ENCODE results near the gene GIPC2. TPM values are rescaled to one million over a fixed set of nuclear protein-coding genes. Genes with fewer than 3 reads are reported as not detected.

GIPC2 gene
- total RNA-seq, 1 donor from 2014 or later: 4.2 TPM

DNA sequence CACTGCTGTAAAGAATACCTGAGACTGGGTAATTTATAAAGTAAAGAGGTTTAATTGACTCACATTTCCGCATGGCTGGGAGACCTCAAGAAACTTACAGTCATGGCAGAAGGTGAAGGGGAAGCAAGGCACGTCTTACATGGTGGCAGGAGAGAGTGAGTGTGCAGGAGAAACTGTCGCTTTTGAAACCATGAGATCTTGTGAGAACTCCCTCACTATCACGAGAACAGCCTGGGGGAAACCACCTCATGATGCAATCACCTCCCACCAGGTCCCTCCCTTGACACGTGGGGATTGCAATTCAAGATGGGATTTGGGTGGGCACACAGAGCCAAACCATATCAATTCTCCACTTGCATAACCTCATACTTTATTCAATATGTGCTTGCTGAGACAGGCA, 76.6 kb downstream of the GIPC2 start:
- no peak overlapping the region for H3K4me3 Mint-ChIP-seq (ENCODE audit: low read depth)
- H3K4me1 Mint-ChIP-seq (ENCODE audit: low read depth): peaks cover 2% of the 10 kb centered on the region
- DNase-seq (ENCODE audit: low spot score, unreplicated experiment): no peak
- H3K27me3 Mint-ChIP-seq: no peaks in the 10 kb centered on the region
- TF ChIP-seq, protein P1, sequence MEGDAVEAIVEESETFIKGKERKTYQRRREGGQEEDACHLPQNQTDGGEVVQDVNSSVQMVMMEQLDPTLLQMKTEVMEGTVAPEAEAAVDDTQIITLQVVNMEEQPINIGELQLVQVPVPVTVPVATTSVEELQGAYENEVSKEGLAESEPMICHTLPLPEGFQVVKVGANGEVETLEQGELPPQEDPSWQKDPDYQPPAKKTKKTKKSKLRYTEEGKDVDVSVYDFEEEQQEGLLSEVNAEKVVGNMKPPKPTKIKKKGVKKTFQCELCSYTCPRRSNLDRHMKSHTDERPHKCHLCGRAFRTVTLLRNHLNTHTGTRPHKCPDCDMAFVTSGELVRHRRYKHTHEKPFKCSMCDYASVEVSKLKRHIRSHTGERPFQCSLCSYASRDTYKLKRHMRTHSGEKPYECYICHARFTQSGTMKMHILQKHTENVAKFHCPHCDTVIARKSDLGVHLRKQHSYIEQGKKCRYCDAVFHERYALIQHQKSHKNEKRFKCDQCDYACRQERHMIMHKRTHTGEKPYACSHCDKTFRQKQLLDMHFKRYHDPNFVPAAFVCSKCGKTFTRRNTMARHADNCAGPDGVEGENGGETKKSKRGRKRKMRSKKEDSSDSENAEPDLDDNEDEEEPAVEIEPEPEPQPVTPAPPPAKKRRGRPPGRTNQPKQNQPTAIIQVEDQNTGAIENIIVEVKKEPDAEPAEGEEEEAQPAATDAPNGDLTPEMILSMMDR (IDR thresholded peaks at IDR 0.05; ENCODE audit: unreplicated experiment): no peak
- H3K27ac Mint-ChIP-seq: no peak overlapping the region
- no peaks in the 10 kb centered on the region for H3K9me3 Mint-ChIP-seq (ENCODE audit: low read depth)
- H3K36me3 Mint-ChIP-seq (ENCODE audit: insufficient read depth): peaks cover 4% of the 10 kb centered on the region

DNA sequence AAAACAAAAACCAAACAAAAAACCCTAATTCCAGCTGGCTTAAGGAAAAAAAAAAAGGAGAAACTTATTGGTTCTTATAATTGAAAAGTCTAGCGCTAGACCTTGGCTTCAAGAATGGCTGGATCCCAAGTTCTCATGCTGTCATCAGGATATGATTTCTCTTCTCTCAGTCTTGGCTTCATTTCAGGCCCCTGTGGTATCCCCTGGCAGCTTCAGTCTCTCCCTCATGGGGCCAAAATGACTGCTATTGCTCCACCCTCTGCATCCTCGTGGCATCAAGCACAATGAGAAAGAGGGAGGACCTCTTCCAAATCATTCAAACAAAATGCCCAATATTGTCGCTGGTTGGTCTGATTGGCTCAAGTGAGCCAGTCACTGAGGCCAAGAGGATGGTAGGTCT, 80.7 kb downstream of the GIPC2 start:
- no peaks in the 10 kb centered on the region for H3K9me3 Mint-ChIP-seq (ENCODE audit: low read depth)
- no peak overlapping the region for H3K4me3 Mint-ChIP-seq (ENCODE audit: low read depth)
- TF ChIP-seq, protein P1 (IDR thresholded peaks at IDR 0.05; ENCODE audit: unreplicated experiment): no peak
- no peaks in the 10 kb centered on the region for H3K36me3 Mint-ChIP-seq (ENCODE audit: insufficient read depth)
- no peak overlapping the region for H3K27ac Mint-ChIP-seq
- no peak for DNase-seq (ENCODE audit: low spot score, unreplicated experiment)
- H3K4me1 Mint-ChIP-seq (ENCODE audit: low read depth): peaks cover 2% of the 10 kb centered on the region
- H3K27me3 Mint-ChIP-seq: no peaks in the 10 kb centered on the region

DNA sequence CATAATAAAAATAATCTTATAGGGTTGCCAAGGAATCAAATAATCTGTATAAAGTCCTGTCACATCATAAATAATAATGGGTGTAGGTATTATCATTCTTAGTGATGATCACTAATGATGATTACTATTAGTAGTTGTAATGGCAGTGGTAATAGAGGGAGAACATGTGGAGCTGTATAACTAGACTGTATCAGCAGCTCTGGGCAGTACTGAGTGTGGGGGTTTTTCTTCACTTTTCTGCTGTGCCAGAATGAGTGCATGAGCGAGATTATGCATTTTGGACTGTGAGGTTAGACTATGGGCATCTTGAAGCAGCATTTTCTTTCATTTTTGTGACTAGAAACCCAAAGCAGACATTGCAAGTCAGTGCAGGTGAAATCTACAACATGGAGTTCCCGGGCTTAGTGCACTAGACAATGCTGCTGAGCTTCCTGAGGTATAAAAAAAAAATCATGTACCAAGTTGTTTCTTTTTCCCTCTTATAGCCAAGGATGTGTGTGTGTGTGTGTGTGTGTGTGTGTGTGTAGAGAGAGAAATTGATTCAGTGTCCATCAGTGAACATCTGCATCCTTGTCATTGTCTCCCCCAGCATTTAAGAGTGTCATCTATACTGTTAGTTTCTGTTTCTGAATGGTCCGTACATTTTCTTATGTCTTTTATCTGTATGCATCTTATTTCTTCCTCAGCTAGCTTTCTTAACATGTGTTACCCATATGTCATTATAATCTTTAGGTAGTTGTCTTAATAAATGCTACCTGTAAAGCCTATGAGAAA, 86.6 kb downstream of the GIPC2 start:
- Mint-ChIP-seq H3K36me3 (ENCODE audit: insufficient read depth) (no peaks in the 10 kb centered on the region), H3K4me3 (ENCODE audit: low read depth) (no peak overlapping the region), H3K27ac (no peak overlapping the region), H3K4me1 (ENCODE audit: low read depth) (no peaks in the 10 kb centered on the region), H3K27me3 (no peaks in the 10 kb centered on the region), H3K9me3 (ENCODE audit: low read depth) (no peaks in the 10 kb centered on the region)
- DNase-seq (ENCODE audit: low spot score, unreplicated experiment): no peak
- TF ChIP-seq, protein P1 (IDR thresholded peaks at IDR 0.05; ENCODE audit: unreplicated experiment): no peak

DNA sequence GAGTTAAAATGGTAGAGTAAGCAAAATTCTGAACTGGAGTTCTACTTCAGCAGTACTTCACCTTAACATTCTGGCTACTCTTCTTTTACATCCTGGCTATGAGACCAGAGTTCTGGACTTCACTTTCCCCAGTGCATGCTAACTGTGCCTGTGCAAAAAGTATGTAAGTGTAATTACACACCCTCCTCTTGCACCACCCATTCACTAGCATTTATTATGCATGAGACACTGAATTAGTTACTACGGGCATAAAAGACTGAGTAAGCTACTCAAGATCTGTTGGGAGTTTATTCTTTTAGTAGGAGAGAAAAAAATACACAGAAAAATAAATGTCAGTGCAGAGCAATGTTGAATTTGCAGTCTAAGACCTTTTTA, 87.2 kb downstream of the GIPC2 start:
- no peaks in the 10 kb centered on the region for H3K9me3 Mint-ChIP-seq (ENCODE audit: low read depth)
- DNase-seq (ENCODE audit: low spot score, unreplicated experiment): no peak
- TF ChIP-seq, protein P1 (IDR thresholded peaks at IDR 0.05; ENCODE audit: unreplicated experiment): no peak
- H3K27me3 Mint-ChIP-seq: no peaks in the 10 kb centered on the region
- no peak overlapping the region for H3K27ac Mint-ChIP-seq
- no peaks in the 10 kb centered on the region for H3K36me3 Mint-ChIP-seq (ENCODE audit: insufficient read depth)
- H3K4me1 Mint-ChIP-seq (ENCODE audit: low read depth): no peaks in the 10 kb centered on the region
- H3K4me3 Mint-ChIP-seq (ENCODE audit: low read depth): no peak overlapping the region

DNA sequence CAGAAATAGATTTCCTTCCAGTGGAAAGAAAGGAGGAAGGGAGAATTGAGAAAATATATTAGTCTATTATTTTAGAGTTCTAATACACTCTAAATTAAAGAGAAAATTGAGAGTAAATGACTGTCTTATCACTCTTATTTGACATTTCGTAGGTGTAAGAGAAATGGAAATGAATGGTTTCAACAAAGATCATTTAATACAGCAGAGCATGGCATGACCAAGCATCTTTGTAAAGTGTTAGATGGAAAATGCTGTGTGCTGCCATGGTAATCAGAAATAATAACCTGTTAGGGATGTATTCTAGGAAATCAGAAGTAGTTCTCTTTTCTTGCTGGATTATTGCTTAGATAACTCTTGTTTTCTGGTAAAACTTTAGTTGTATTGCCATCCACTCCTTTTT, 90.9 kb downstream of the GIPC2 start:
- Mint-ChIP-seq H3K27ac (no peak overlapping the region), H3K36me3 (ENCODE audit: insufficient read depth) (no peaks in the 10 kb centered on the region)

More for the DNA sequence above, 90.9 kb downstream of the GIPC2 start:
- H3K27me3 Mint-ChIP-seq: no peaks in the 10 kb centered on the region
- TF ChIP-seq, protein P1 (IDR thresholded peaks at IDR 0.05; ENCODE audit: unreplicated experiment): no peak
- DNase-seq (ENCODE audit: low spot score, unreplicated experiment): no peak
- no peaks in the 10 kb centered on the region for H3K4me1 Mint-ChIP-seq (ENCODE audit: low read depth)
- no peak overlapping the region for H3K4me3 Mint-ChIP-seq (ENCODE audit: low read depth)
- no peaks in the 10 kb centered on the region for H3K9me3 Mint-ChIP-seq (ENCODE audit: low read depth)

All from progenitor cell of endocrine pancreas (in vitro differentiated cells).